HEK293 (cell line): ENCODE results near the gene PLEKHA6.

Experiments
- CTCF ChIA-PET: fragments of 350-600 bp; formaldehyde crosslinking; extraction: SDS; loops from one replicate; lab custom pipeline; 2021; ENCODE audit warnings: antibody characterized with exemption; lab: Yijun Ruan, JAX
- POLR2A ChIA-PET: fragments of 300-600 bp; formaldehyde crosslinking; extraction: SDS; loops from one replicate; lab custom pipeline; 2020; ENCODE audit warnings: antibody characterized with exemption, inconsistent platforms; lab: Yijun Ruan, JAX
- H3K27ac ChIP-seq: fragments of 200-500 bp; sonication (Bioruptor generic); 2 replicates; pipeline ENCODE4 v1.5.1; 2014; ENCODE audit warnings: low read depth, low read length, control low read depth, inconsistent platforms; ENCODE audit errors: extremely low read depth
- H3K36me3 ChIP-seq, 2 experiments: fragments of 200-500 bp in 1 of 2; sonication (Bioruptor generic) in 1 of 2; 1 replicate in 1 of 2; 2 replicates in 1 of 2; pipeline ENCODE4 v1.5.1; 2014 to 2017; ENCODE audit warnings: inconsistent platforms in 2 of 2, low read length in 2 of 2; ENCODE audit not compliant: control insufficient read depth in 2 of 2, insufficient read depth in 1 of 2
- H3K4me1 ChIP-seq: fragments of 200-500 bp; sonication (Bioruptor generic); 2 replicates; pipeline ENCODE4 v1.5.1; 2014; ENCODE audit warnings: mild to moderate bottlenecking, low read length, inconsistent platforms; ENCODE audit not compliant: control insufficient read depth, insufficient read depth
- H3K4me3 ChIP-seq: 2 replicates; pipeline ENCODE4 v1.5.1; 2011; ENCODE audit warnings: low read depth, mild to moderate bottlenecking, control low read depth, low read length, moderate library complexity
- H3K9me3 ChIP-seq: fragments of 200-500 bp; sonication (Bioruptor generic); 2 replicates; pipeline ENCODE4 v1.5.1; 2014; ENCODE audit warnings: low read depth, low read length, inconsistent platforms; ENCODE audit not compliant: control insufficient read depth, insufficient read depth
- BCL11B ChIP-seq: fragments of 450-650 bp; formaldehyde crosslinking; IDR thresholded peaks from 2 replicates; pipeline ENCODE4 v1.5.1; 2016; ENCODE audit warnings: low read depth, missing biosample characterization, missing genetic modification characterization
- EGR2 ChIP-seq: fragments of 450-650 bp; formaldehyde crosslinking; IDR thresholded peaks from 2 replicates; pipeline ENCODE4 v1.5.1; 2016; ENCODE audit warnings: low read depth, missing biosample characterization, missing genetic modification characterization
- KLF7 ChIP-seq: fragments of 450-650 bp; formaldehyde crosslinking; IDR thresholded peaks from 2 replicates; pipeline ENCODE4 v1.5.1; 2016; ENCODE audit warnings: missing biosample characterization, missing genetic modification characterization, borderline replicate concordance
- ZNF169 ChIP-seq: fragments of 450-650 bp; formaldehyde crosslinking; IDR thresholded peaks from 2 replicates; pipeline ENCODE4 v1.5.1; 2016; ENCODE audit warnings: missing biosample characterization, missing genetic modification characterization
- ZNF501 ChIP-seq: fragments of 450-650 bp; formaldehyde crosslinking; IDR thresholded peaks from 2 replicates; pipeline ENCODE4 v1.5.1; 2016; ENCODE audit warnings: missing biosample characterization, missing genetic modification characterization
- ZNF514 ChIP-seq: fragments of 450-650 bp; formaldehyde crosslinking; IDR thresholded peaks from 2 replicates; pipeline ENCODE4 v1.5.1; 2016; ENCODE audit warnings: missing biosample characterization, missing genetic modification characterization
- ZNF600 ChIP-seq: fragments of 450-650 bp; formaldehyde crosslinking; IDR thresholded peaks from 2 replicates; pipeline ENCODE4 v1.5.1; 2016; ENCODE audit warnings: missing biosample characterization, missing genetic modification characterization
- TF ChIP-seq, protein P1 (sequence below): fragments of 450-650 bp; formaldehyde crosslinking; IDR thresholded peaks from 2 replicates; pipeline ENCODE4 v1.5.1; 2016; ENCODE audit warnings: missing biosample characterization, missing genetic modification characterization
- TF ChIP-seq, protein P2 (sequence below): fragments of 450-650 bp; formaldehyde crosslinking; IDR thresholded peaks from 2 replicates; pipeline ENCODE4 v1.5.1; 2016; ENCODE audit warnings: missing biosample characterization, missing genetic modification characterization, borderline replicate concordance
- TF ChIP-seq, protein P3 (sequence below): fragments of 450-650 bp; formaldehyde crosslinking; IDR thresholded peaks from 2 replicates; pipeline ENCODE4 v1.5.1; 2016; ENCODE audit warnings: missing biosample characterization, missing genetic modification characterization

Gene PLEKHA6

DNA sequence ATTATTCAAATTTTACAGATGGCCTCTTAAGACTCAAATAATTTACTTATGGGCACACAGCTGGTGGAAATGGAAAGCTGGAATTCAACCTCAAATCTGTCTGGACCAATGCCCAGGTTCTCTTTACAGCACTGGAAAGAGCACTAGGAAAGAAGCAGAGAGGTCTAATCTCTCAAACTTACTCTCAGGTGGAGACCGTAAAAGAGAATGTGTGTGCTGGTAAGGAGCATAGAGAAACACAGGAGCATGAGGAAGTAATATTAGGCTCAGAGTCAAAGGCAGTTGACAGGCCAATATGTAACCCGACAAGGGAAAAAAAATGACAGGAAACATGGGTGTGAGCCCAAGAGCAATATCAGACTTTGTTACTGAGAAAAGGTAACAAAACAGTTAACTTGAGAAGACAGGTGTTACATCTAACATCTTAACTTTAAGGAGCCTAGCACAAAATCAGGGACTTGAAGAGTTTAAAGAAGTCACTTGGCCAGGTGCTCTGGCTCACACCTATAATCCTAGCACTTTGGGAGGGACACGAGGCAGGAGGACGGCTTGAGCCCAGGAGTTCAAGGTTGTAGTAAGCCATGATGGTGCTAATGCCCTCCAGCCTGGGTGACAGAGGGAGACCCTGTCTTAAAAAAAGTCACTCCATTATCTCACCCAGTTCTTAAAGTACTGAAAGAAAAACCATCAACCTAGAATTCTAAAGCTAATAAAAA is 31.2 kb upstream of the PLEKHA6 start:
- CTCF ChIA-PET: interaction anchor here (0.6 to 4.3 kb wide), 2 partner anchors 8 to 229 kb away, joined by 4 to 39 read pairs; no protein-coding TSS in a partner anchor

DNA sequence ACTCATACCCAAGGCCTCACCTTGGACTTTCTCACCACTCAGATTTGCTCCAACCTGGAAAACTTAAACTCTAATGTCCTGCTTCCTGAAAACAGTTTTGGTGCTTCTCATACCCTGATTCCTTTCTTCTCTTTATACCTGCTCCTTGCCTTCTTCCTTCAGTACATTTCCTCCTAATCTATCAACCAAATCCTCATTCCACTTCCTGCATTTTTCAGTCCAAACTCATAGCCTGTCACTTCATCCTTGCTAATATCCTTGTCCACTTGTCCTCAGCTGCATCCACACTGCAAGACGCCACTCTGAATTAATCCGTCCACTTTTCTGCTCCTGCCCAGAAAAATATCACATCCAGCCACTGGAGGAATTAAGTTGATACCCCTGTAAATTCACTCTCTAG is 26.0 kb upstream of the PLEKHA6 start:
- POLR2A ChIA-PET: interaction anchor here (0.7 to 1.5 kb wide), 2 partner anchors 10 to 125 kb away, joined by 3 read pairs; no protein-coding TSS in a partner anchor
- TF ChIP-seq BCL11B (tag by site-specific recombination): no peak
- TF ChIP-seq, protein P1, sequence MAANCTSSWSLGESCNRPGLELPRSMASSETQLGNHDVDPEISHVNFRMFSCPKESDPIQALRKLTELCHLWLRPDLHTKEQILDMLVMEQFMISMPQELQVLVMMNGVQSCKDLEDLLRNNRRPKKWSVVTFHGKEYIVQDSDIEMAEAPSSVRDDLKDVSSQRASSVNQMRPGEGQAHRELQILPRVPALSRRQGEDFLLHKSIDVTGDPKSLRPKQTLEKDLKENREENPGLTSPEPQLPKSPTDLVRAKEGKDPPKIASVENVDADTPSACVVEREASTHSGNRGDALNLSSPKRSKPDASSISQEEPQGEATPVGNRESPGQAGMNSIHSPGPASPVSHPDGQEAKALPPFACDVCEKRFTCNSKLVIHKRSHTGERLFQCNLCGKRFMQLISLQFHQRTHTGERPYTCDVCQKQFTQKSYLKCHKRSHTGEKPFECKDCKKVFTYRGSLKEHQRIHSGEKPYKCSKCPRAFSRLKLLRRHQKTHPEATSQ (tag by site-specific recombination): no peak
- no peaks in the 10 kb centered on the region for H3K36me3 ChIP-seq
- H3K4me3 ChIP-seq: no peak overlapping the region
- H3K4me1 ChIP-seq: no peaks in the 10 kb centered on the region
- CTCF ChIA-PET: interaction anchor here (0.6 to 2.0 kb wide), 5 partner anchors 13 to 968 kb away, joined by 3 to 15 read pairs (median 4); no protein-coding TSS in a partner anchor
- H3K27ac ChIP-seq: no peak overlapping the region
- H3K9me3 ChIP-seq: no peaks in the 10 kb centered on the region

More for the DNA sequence above, 31.2 kb upstream of the PLEKHA6 start:
- H3K4me3 ChIP-seq: no peak overlapping the region
- H3K4me1 ChIP-seq: no peaks in the 10 kb centered on the region
- no peaks in the 10 kb centered on the region for H3K9me3 ChIP-seq
- H3K36me3 ChIP-seq: no peaks in the 10 kb centered on the region
- H3K27ac ChIP-seq: no peak overlapping the region
- POLR2A ChIA-PET: interaction anchor here (0.9 kb wide), 1 partner anchor 13 kb away, joined by 3 read pairs; no protein-coding TSS in a partner anchor
- TF ChIP-seq ZNF169 (no peak), KLF7 (no peak), ZNF514 (tag by site-specific recombination) (no peak), EGR2 (no peak), ZNF501 (no peak)
- TF ChIP-seq, protein P2, sequence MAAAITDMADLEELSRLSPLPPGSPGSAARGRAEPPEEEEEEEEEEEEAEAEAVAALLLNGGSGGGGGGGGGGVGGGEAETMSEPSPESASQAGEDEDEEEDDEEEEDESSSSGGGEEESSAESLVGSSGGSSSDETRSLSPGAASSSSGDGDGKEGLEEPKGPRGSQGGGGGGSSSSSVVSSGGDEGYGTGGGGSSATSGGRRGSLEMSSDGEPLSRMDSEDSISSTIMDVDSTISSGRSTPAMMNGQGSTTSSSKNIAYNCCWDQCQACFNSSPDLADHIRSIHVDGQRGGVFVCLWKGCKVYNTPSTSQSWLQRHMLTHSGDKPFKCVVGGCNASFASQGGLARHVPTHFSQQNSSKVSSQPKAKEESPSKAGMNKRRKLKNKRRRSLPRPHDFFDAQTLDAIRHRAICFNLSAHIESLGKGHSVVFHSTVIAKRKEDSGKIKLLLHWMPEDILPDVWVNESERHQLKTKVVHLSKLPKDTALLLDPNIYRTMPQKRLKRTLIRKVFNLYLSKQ (tag by site-specific recombination): no peak

DNA sequence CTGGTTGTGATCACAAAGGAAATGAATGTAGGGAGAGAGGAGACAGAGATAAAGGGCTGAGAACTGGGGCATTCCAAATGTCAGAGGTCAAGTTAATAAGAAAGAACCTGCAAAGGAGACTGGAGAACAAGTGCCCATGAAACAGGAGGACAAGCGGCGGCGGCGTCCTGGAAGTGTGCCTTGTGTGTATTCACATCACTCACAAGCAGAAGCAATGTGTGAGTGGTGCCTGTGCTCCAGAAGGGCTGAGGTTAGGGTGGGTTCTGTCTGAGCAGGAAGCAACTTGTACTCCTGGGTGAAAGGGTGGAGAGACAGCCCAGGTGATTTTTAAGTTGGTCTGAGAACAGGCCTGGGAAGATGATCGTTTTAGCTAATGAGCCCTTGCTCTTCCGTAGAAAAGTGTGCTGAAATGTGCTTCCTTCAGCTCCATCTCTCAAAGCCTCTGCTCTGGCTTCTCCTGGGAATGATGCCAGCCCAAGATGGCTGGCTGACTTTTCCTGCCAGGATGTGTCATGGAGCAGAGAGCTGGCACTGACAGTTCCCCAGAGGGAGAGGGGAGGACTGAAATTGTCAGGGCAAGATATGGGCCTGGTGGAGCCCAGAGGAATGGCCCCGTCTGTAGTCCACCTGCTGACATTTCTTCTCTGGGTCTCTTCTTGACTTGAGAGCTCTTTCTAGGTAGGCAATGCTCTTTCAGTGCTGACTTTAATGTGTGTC is 25.1 kb upstream of the PLEKHA6 start:
- no peak overlapping the region for H3K27ac ChIP-seq
- CTCF ChIA-PET: interaction anchor here (0.7 to 1.5 kb wide), 2 partner anchors 14 to 118 kb away, joined by 4 to 10 read pairs; no protein-coding TSS in a partner anchor
- TF ChIP-seq, protein P3, sequence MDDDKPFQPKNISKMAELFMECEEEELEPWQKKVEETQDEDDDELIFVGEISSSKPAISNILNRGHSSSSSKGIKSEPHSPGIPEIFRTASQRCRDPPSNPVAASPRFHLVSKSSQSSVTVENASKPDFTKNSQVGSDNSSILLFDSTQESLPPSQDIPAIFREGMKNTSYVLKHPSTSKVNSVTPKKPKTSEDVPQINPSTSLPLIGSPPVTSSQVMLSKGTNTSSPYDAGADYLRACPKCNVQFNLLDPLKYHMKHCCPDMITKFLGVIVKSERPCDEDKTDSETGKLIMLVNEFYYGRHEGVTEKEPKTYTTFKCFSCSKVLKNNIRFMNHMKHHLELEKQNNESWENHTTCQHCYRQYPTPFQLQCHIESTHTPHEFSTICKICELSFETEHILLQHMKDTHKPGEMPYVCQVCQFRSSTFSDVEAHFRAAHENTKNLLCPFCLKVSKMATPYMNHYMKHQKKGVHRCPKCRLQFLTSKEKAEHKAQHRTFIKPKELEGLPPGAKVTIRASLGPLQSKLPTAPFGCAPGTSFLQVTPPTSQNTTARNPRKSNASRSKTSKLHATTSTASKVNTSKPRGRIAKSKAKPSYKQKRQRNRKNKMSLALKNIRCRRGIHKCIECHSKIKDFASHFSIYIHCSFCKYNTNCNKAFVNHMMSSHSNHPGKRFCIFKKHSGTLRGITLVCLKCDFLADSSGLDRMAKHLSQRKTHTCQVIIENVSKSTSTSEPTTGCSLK (tag by site-specific recombination): no peak
- 0 out of 2 replicates have a peak, but pooled peaks have one; percentile 29 for TF ChIP-seq ZNF600 (tag by site-specific recombination)
- TF ChIP-seq, all 188 proteins: peak for 1
- no peaks in the 10 kb centered on the region for H3K36me3 ChIP-seq
- no peaks in the 10 kb centered on the region for H3K9me3 ChIP-seq
- no peaks in the 10 kb centered on the region for H3K4me1 ChIP-seq
- no peak overlapping the region for H3K4me3 ChIP-seq
- POLR2A ChIA-PET: interaction anchor here (1.5 kb wide), 1 partner anchor 11 kb away, joined by 3 read pairs; no protein-coding TSS in a partner anchor
